Gastroesophageal sphincter (tissue), 3 donors: ENCODE data around the gene IL13.
A peak's percentile ranks its signal among the peaks of the same experiment; 100 is the strongest.

Experiments
- CTCF ChIP-seq, 4 experiments: fragments of 200-600 bp in 2 of 4; fragments of 450-650 bp in 2 of 4; sonication (generic) in 1 of 4; IDR thresholded peaks; one replicate each; pipeline ENCODE4 v1.5.1; 2017 to 2019; ENCODE audit warnings: antibody characterized with exemption in 4 of 4, mild to moderate bottlenecking in 2 of 4, moderate library complexity in 2 of 4
- EP300 ChIP-seq: sonication (generic); formaldehyde crosslinking; IDR thresholded peaks from one replicate; pipeline ENCODE4 v1.6.1; 2017; ENCODE audit warnings: antibody characterized with exemption, mild to moderate bottlenecking
- POLR2A ChIP-seq, 2 donors: fragments of 450-650 bp; IDR thresholded peaks; one replicate each; pipeline ENCODE4 v1.6.1; 2017; ENCODE audit warnings: antibody characterized with exemption in 2 of 2, mild to moderate bottlenecking in 2 of 2, moderate library complexity in 1 of 2
- POLR2AphosphoS5 ChIP-seq: sonication (generic); formaldehyde crosslinking; IDR thresholded peaks from one replicate; pipeline ENCODE4 v1.6.1; 2017; ENCODE audit warnings: antibody characterized with exemption

- TF ChIP-seq CTCF (IDR thresholded peaks at IDR 0.05) (peak in 1 of 4 experiments; percentile 44), EP300 (no peak), POLR2A (IDR thresholded peaks at IDR 0.05) (no peak), POLR2AphosphoS5 (no peak)
These were observed 1.9 kb upstream of the IL13 start for GRCh38 chr5:132655821-132656773.
